OCI-LY3 (cell line): ENCODE results near the gene RRP12.
A peak's percentile ranks its signal among the peaks of the same experiment; 100 is the strongest.

ENCODE experiments used
- CTCF ChIP-seq: fragments of 200-600, 300-600 bp; sonication (generic); IDR thresholded peaks from 2 replicates; pipeline ENCODE4 v1.5.1; 2014; ENCODE audit warnings: antibody characterized with exemption, low read length, low read depth
- EZH2phosphoT487 ChIP-seq: fragments of 200-600 bp; shearing (Covaris generic); IDR thresholded peaks from 2 replicates; pipeline ENCODE4 v1.6.1; 2018; ENCODE audit warnings: antibody characterized with exemption, mixed run types, low read depth

- TF ChIP-seq CTCF (0 out of 2 replicates have a peak, but pooled peaks have one; percentile 9), EZH2phosphoT487 (no peak)
Observed at GRCh38 chr10:97355571-97355975, 45.6 kb downstream of the RRP12 start.
